ENCODE measurements around the gene VRK1.

- TF ChIP-seq, protein P1, sequence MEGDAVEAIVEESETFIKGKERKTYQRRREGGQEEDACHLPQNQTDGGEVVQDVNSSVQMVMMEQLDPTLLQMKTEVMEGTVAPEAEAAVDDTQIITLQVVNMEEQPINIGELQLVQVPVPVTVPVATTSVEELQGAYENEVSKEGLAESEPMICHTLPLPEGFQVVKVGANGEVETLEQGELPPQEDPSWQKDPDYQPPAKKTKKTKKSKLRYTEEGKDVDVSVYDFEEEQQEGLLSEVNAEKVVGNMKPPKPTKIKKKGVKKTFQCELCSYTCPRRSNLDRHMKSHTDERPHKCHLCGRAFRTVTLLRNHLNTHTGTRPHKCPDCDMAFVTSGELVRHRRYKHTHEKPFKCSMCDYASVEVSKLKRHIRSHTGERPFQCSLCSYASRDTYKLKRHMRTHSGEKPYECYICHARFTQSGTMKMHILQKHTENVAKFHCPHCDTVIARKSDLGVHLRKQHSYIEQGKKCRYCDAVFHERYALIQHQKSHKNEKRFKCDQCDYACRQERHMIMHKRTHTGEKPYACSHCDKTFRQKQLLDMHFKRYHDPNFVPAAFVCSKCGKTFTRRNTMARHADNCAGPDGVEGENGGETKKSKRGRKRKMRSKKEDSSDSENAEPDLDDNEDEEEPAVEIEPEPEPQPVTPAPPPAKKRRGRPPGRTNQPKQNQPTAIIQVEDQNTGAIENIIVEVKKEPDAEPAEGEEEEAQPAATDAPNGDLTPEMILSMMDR (IDR thresholded peaks at IDR 0.05) = no peak
- TF ChIP-seq EZH2 (IDR thresholded peaks at IDR 0.05; ENCODE audit: borderline replicate concordance, insufficient read depth, low read depth, low read length, poor library complexity, severe bottlenecking) = no peak
Measured at GRCh38 chr14:96756745-96757144, 40.4 kb upstream of the VRK1 start.
